GM12864 (cell line): ENCODE results near the gene UBN1.

Experiments used
- DNase-seq: peaks from one replicate; pipeline ENCODE4 v3.0.0-alpha.2; 2011; ENCODE audit warnings: low read depth
- H3K4me3 ChIP-seq: 2 replicates; pipeline ENCODE4 v1.5.1; 2011; ENCODE audit warnings: mild to moderate bottlenecking, low read depth, low read length, control low read depth
- TF ChIP-seq, protein P1 (sequence below): IDR thresholded peaks from 2 replicates; pipeline ENCODE4 v1.5.1; 2011; ENCODE audit warnings: low read depth, mild to moderate bottlenecking, moderate library complexity, low read length, control low read depth, inconsistent platforms; ENCODE audit errors: missing control alignments

The UBN1 gene

DNA sequence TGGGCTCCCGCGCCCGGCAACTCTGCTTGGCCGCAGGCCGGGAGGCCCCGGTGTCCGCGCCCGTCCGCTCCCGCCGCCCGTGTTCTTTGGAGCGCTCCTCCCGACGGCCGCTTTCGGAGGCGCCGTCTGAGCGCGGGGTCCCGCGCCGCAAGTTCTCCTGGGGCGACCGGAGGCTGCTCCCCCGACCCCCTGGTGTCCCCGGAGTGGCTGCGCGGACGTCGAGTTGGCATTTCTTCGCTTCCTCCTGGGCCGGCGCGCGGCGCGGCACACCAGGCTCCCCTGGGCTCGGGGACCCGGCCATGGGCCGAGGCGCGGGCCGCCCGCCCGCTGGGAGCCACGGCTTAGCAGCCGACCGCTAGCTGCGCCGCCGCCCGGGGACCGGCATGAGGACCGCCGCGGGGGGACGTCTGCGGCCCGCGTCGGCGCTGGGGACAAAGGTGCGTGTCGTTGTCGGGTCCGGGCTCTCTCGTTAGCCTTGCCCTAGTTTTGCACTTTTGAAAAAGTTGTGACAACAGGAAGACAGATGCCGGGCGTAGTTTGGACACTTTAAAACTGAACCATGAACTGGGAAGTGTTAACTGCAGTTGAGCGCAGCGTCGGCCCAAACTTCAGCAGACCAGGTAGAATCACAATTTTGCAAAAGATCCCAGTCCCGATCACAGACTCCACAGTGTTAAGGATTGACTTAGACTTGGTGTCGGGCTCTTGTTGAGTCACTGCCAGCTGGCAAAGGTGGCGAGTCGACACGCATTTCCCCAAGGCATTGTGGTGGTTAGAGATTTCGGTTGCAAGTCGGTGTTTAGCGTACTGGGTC is 700 bp downstream of the UBN1 start:
- TF ChIP-seq, protein P1, sequence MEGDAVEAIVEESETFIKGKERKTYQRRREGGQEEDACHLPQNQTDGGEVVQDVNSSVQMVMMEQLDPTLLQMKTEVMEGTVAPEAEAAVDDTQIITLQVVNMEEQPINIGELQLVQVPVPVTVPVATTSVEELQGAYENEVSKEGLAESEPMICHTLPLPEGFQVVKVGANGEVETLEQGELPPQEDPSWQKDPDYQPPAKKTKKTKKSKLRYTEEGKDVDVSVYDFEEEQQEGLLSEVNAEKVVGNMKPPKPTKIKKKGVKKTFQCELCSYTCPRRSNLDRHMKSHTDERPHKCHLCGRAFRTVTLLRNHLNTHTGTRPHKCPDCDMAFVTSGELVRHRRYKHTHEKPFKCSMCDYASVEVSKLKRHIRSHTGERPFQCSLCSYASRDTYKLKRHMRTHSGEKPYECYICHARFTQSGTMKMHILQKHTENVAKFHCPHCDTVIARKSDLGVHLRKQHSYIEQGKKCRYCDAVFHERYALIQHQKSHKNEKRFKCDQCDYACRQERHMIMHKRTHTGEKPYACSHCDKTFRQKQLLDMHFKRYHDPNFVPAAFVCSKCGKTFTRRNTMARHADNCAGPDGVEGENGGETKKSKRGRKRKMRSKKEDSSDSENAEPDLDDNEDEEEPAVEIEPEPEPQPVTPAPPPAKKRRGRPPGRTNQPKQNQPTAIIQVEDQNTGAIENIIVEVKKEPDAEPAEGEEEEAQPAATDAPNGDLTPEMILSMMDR, result no peak
- peak overlapping the region; percentile 88 for H3K4me3 ChIP-seq
- no peak for DNase-seq

DNA sequence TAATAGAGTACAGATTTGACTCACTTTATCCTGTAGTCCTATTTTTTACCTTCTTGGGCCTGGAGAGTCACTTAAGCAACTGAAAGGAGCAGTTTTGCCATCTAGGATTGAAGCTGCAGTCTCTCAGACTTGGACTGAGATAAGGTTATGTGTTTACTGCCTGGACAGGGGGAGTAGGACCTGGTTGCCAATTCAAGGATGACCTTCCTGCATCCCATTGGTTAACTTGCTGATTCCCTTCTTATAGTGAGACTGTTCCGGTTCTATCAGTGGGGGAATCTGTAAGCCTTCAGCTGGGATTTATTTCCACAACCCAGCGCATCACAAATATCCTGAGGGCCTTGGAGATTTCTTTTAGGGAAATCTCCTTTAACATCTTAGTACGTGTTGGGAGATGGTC is 2.9 kb downstream of the UBN1 start:
- TF ChIP-seq, protein P1, result no peak
- H3K4me3 ChIP-seq, result no peak overlapping the region
- no peak for DNase-seq

DNA sequence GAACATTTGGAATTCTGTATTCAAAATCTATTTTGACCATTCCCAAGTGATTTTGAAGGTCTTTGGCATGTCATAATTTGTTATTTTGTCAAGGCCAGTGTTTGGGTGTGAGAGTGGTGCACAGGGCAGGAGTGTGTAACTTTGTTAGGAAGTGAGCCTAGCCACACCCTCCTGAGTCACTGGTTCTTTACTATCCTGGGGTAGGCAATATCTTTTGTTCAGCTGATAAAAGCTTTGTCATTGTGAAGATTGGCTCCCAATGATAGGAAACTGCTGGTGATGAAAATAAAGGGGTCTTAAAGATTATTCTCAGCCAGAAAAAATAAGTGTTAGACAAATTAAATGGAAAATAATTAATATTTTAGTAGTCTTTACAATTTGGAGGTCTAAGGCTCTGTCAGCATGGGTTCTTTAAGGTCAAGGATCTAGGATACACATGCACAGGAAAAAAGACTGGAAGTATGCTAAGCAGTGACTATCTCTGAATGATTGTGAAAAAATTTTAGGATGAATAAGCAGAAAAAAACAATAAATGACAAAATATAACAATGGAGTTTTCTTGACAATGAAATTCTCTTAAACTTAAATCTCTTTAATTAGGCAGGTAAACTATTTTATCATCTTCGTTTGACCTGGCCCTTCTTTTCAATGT is 5.1 kb downstream of the UBN1 start:
- no peak for DNase-seq
- no peak overlapping the region for H3K4me3 ChIP-seq
- TF ChIP-seq, protein P1, result no peak

DNA sequence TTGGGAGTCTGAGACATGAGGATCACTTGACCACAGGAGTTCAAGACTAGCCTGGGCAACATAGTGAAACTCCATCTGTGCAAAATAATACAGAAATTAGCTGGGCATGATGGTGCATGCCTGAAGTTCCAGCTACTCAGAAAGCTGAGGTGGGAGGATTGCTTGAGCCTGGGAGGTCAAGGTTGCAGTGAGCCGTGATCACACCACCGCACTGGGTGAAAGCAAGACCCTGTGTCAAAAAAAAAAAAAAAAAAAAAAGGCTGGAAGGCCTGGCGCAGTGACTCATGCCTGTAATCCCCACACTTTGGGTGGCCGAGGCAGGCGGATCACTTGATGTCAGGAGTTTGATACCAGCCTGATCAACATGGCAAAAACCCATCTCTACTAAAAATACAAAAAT is 8.1 kb downstream of the UBN1 start:
- TF ChIP-seq, protein P1, result no peak

DNA sequence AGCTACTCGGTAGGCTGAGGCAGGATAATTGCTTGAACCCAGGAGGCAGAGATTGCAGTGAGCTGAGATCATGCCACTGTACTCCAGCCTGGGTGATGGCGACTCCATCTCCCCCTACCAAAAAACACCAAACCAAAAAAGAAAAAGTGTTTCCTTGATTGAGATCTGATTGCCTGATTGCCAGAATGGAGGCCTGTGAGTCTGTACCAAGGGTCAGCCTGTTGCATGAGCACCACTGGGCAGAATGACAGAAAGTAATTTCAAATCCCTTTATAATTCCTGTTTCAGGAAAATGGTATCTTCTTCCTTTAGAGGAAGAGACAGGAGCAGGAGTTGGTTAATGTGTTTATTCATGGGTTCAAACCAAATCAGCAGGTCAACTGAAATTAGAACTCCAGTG is 8.5 kb downstream of the UBN1 start:
- no peak for DNase-seq
- H3K4me3 ChIP-seq, result no peak overlapping the region
- TF ChIP-seq, protein P1, result no peak

More for the DNA sequence above, 8.1 kb downstream of the UBN1 start:
- H3K4me3 ChIP-seq, result no peak overlapping the region
- DNase-seq, result no peak

DNA sequence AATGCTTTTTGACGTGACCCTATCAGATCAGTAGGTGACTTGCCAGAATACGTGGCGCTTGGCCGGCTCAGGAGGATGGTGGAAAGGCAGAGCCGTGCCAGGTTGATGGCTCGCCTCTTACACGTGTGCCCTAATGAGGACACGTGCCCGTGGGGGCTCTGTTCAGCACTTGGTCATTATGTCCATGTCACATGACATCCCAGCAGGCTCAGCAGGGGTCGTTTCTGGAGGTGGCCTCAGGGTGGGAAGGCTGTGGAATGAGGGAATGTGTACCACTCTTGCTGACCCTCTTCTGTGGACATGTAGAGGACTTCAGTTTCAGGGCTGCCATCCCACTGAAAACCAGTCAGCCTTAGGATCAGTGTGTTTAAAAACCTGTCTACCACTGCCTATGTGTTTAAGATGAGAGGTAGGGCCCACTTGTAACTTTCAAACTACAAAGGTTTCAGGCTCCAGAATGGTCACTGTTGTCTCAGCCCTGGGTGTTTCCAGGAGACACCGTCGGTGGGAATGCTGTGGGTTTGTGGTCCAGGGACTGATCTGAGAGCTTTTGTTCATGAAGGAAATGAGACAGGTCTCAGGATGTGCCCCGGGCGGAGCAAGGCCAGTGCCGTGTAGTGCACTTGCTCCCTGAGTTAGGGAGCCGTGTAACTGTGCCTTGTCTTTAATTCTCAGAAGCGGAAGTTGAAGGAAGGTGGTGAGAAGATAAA is 12.1 kb downstream of the UBN1 start:
- no peak overlapping the region for H3K4me3 ChIP-seq
- DNase-seq, result no peak
- TF ChIP-seq, protein P1, result no peak
